ENCODE data around the gene SLC17A7.

The SLC17A7 gene

GRCh38 chr19:49443366-49444099 lies 2.2 kb upstream of the SLC17A7 start:
- DNase-seq = peak; percentile 98

- DNase-seq = peak; percentile 89
Measured at GRCh38 chr19:49442771-49443365, 1.5 kb upstream of the SLC17A7 start.

- peak; percentile 23 for DNase-seq
Measured at GRCh38 chr19:49442354-49442753, 1.0 kb upstream of the SLC17A7 start.

GRCh38 chr19:49441960-49442350 lies 628 bp upstream of the SLC17A7 start:
- peak; percentile 39 for DNase-seq

GRCh38 chr19:49440439-49441209 lies 703 bp downstream of the SLC17A7 start:
- DNase-seq = peak; percentile 24

- no peak for DNase-seq
Measured at GRCh38 chr19:49439836-49440235, 1.5 kb downstream of the SLC17A7 start.

GRCh38 chr19:49438261-49438660 lies 3.1 kb downstream of the SLC17A7 start:
- no peak for DNase-seq

- DNase-seq = no peak
Measured at GRCh38 chr19:49437231-49437630, 4.1 kb downstream of the SLC17A7 start.

GRCh38 chr19:49436381-49437017 lies 4.8 kb downstream of the SLC17A7 start:
- peak; percentile 59 for DNase-seq

- no peak for DNase-seq
Measured at GRCh38 chr19:49435670-49436069, 5.7 kb downstream of the SLC17A7 start.

- DNase-seq = no peak
Measured at GRCh38 chr19:49434907-49435583, 6.3 kb downstream of the SLC17A7 start.

- no peak for DNase-seq
Measured at GRCh38 chr19:49433240-49433901, 8.0 kb downstream of the SLC17A7 start.

- DNase-seq = no peak
Measured at GRCh38 chr19:49432141-49433073, 8.9 kb downstream of the SLC17A7 start.

- no peak for DNase-seq
Measured at GRCh38 chr19:49431330-49431749, 10.0 kb downstream of the SLC17A7 start.

- DNase-seq = no peak
Measured at GRCh38 chr19:49430678-49431329, 10.5 kb downstream of the SLC17A7 start.

GRCh38 chr19:49430172-49430677 lies 11.1 kb downstream of the SLC17A7 start:
- DNase-seq = no peak

- DNase-seq = no peak
Measured at GRCh38 chr19:49428547-49429451, 12.5 kb downstream of the SLC17A7 start.

GRCh38 chr19:49427855-49428546 lies 13.3 kb downstream of the SLC17A7 start:
- DNase-seq = no peak

Measured in eye (tissue), 1 donor.